ENCODE results near the gene SOS2. TPM values are rescaled to one million over a fixed set of nuclear protein-coding genes. Genes with fewer than 3 reads are reported as not detected.
A peak's percentile ranks its signal among the peaks of the same experiment; 100 is the strongest.

SOS2 gene
- polyA plus RNA-seq, 4 donors = 9.5 to 25.7 (median 21.7) TPM

DNA sequence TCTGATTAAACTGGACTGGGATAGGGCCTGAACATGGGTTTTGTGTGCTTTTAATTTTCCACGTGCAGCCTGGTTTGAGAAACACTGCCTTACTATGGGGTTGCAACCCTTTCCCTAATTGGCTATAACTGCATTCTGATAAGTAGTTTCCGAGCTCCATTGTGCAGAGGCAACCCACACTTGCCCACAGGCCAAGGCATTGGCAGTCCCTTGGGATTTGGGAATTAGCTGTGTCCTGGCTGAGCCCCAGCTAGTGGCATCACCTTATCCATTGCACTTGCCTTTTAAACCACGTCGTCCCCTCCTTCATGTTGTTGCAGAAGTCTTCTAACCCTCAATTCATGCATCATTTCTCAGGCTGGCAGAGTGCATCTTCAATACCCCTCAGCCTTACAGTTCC lies 125.2 kb downstream of the SOS2 start:
- no peak overlapping the region for H3K27ac ChIP-seq (ENCODE audit: low read depth in 1 of 3, low read length in 2 of 3)
- FAIRE-seq = no peak
- H3K9me3 ChIP-seq (ENCODE audit: control insufficient read depth in 2 of 2, insufficient read depth in 1 of 2, low read depth in 1 of 2, low read length in 1 of 2) = no peaks in the 10 kb centered on the region
- no peak overlapping the region for H3K4me3 ChIP-seq (ENCODE audit: low read depth in 1 of 3, low read length in 3 of 3)
- H3K4me1 ChIP-seq (ENCODE audit: control insufficient read depth in 3 of 3, insufficient read depth in 2 of 3, low read depth in 1 of 3, low read length in 2 of 3) = peaks cover 0 to 7% (median 0%) of the 10 kb centered on the region in 3 donors
- DNase-seq = no peak
- WGBS, 3 donors = 75 to 84% (median 82%) methylated on average over 4 of the region's 4 CpGs
- H3K36me3 ChIP-seq (ENCODE audit: control insufficient read depth in 3 of 3, insufficient read depth in 2 of 3, low read depth in 1 of 3, low read length in 3 of 3) = peaks cover 4 to 17% (median 7%) of the 10 kb centered on the region in 3 donors
- H3K27me3 ChIP-seq (ENCODE audit: control insufficient read depth in 3 of 3, insufficient read depth in 3 of 3, low read length in 3 of 3) = no peaks in the 10 kb centered on the region

DNA sequence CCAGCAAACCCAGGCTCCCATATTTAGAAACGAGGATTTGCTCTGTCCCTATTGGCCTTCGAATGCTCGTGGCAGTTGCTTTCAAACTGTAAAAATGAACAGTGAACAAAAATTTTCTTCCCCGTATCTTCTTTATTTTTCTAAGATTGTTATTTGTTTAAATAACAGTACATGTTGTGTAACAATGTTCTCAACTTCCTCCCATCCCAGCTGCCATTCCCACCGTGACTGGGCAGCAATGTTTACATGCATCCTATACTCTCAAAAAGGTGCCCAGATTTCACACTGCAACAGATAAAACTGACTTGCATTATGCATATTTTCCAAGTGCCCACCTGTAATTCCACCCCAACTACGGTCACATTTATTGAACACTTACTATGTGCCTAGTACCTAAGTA lies 127.8 kb downstream of the SOS2 start:
- DNase-seq (no peak), FAIRE-seq (no peak)
- Histone ChIP-seq H3K4me1 (ENCODE audit: control insufficient read depth in 3 of 3, insufficient read depth in 2 of 3, low read depth in 1 of 3, low read length in 2 of 3) (peaks cover 0 to 12% (median 2%) of the 10 kb centered on the region in 3 donors), H3K36me3 (ENCODE audit: control insufficient read depth in 3 of 3, insufficient read depth in 2 of 3, low read depth in 1 of 3, low read length in 3 of 3) (peaks cover 0 to 8% (median 3%) of the 10 kb centered on the region in 3 donors), H3K27me3 (ENCODE audit: control insufficient read depth in 3 of 3, insufficient read depth in 3 of 3, low read length in 3 of 3) (no peaks in the 10 kb centered on the region), H3K4me3 (ENCODE audit: low read depth in 1 of 3, low read length in 3 of 3) (no peak overlapping the region), H3K9me3 (ENCODE audit: control insufficient read depth in 2 of 2, insufficient read depth in 1 of 2, low read depth in 1 of 2, low read length in 1 of 2) (no peaks in the 10 kb centered on the region), H3K27ac (ENCODE audit: low read depth in 1 of 3, low read length in 2 of 3) (no peak overlapping the region)
- 89 to 98% (median 92%) methylated on average over 6 of the region's 6 CpGs for WGBS, 3 donors

DNA sequence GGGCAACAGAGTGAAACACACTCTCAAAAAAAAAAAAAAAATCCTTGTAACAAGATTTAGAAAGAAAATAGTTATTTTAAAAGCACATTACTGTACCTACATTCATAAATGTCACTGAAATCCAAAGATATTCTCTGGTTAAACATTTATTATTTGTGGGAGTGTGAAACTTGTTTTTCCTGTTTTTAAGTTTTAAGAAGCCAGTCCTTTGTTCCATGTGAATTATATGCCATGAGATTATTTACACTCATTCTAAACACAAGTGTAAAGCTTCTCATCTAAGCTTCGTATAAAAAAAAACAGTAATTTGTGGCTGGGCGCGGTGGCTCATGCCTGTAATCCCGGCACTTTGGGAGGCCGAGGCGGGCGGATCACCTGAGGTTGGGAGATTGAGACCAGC lies 130.0 kb downstream of the SOS2 start:
- DNase-seq (peak; percentile 30 to 37), FAIRE-seq (no peak)
- H3K9me3 ChIP-seq (ENCODE audit: control insufficient read depth in 2 of 2, insufficient read depth in 1 of 2, low read depth in 1 of 2, low read length in 1 of 2) = no peaks in the 10 kb centered on the region
- no peaks in the 10 kb centered on the region for H3K36me3 ChIP-seq (ENCODE audit: control insufficient read depth in 3 of 3, insufficient read depth in 2 of 3, low read depth in 1 of 3, low read length in 3 of 3)
- no peak overlapping the region for H3K4me3 ChIP-seq (ENCODE audit: low read depth in 1 of 3, low read length in 3 of 3)
- WGBS, 3 donors = 23 to 77% (median 44%) methylated on average over 7 of the region's 7 CpGs
- no peaks in the 10 kb centered on the region for H3K27me3 ChIP-seq (ENCODE audit: control insufficient read depth in 3 of 3, insufficient read depth in 3 of 3, low read length in 3 of 3)
- H3K27ac ChIP-seq (ENCODE audit: low read depth in 1 of 3, low read length in 2 of 3) = peak overlapping the region in 2 of 3 donors; percentile 15 to 44
- H3K4me1 ChIP-seq (ENCODE audit: control insufficient read depth in 3 of 3, insufficient read depth in 2 of 3, low read depth in 1 of 3, low read length in 2 of 3) = peaks cover 0 to 12% (median 2%) of the 10 kb centered on the region in 3 donors

DNA sequence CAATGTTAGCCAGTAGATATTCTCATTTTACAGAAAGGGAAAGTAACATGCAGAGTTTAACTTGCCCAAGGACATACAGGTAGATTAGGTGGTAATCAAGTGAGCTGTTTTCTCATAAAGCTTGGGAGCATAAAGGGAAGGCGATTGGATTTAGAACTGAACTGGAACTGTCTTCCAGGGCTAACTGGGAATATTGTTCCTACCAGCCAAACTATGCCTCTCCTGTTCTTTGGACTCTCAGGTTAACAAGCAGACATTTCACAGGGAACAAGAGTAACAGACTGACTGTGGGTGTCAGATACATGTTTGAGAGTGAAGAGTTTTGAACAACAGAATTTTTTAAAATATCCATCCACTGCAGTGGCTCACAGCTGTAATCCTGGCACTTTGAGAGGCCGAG lies 130.6 kb downstream of the SOS2 start:
- Histone ChIP-seq H3K36me3 (ENCODE audit: control insufficient read depth in 3 of 3, insufficient read depth in 2 of 3, low read depth in 1 of 3, low read length in 3 of 3) (no peaks in the 10 kb centered on the region), H3K27ac (ENCODE audit: low read depth in 1 of 3, low read length in 2 of 3) (peak overlapping the region in 2 of 3 donors; percentile 15 to 44), H3K4me1 (ENCODE audit: control insufficient read depth in 3 of 3, insufficient read depth in 2 of 3, low read depth in 1 of 3, low read length in 2 of 3) (peaks cover 0 to 12% (median 2%) of the 10 kb centered on the region in 3 donors), H3K4me3 (ENCODE audit: low read depth in 1 of 3, low read length in 3 of 3) (no peak overlapping the region), H3K27me3 (ENCODE audit: control insufficient read depth in 3 of 3, insufficient read depth in 3 of 3, low read length in 3 of 3) (no peaks in the 10 kb centered on the region), H3K9me3 (ENCODE audit: control insufficient read depth in 2 of 2, insufficient read depth in 1 of 2, low read depth in 1 of 2, low read length in 1 of 2) (no peaks in the 10 kb centered on the region)
- 32 to 72% (median 44%) methylated on average over 2 of the region's 2 CpGs for WGBS, 3 donors
- DNase-seq (peak; percentile 32 to 69), FAIRE-seq (no peak)

DNA sequence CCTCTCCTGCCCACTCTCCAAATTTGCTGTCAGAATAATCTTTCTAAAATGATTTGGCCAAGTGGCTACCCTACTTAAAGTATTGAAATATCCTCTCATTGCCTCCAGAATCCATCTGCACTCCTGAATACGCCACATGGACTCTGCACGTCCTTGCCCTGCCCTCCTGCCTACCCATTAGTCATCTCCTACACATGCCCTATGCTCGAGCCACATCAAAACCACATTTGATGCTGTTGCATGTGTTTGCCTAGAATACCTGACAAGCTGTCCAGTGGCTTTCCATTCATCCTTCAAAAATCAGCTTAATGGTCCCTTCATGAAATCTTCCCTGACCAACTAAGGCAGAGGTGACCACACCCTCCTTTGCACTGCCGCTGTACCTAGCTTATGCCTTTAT lies 132.0 kb downstream of the SOS2 start:
- FAIRE-seq (no peak), DNase-seq (peak in 1 of 2 donors; percentile 89)
- H3K4me3 ChIP-seq (ENCODE audit: low read depth in 1 of 3, low read length in 3 of 3) = no peak overlapping the region
- H3K27ac ChIP-seq (ENCODE audit: low read depth in 1 of 3, low read length in 2 of 3) = no peak overlapping the region
- H3K9me3 ChIP-seq (ENCODE audit: control insufficient read depth in 2 of 2, insufficient read depth in 1 of 2, low read depth in 1 of 2, low read length in 1 of 2) = no peaks in the 10 kb centered on the region
- no peaks in the 10 kb centered on the region for H3K27me3 ChIP-seq (ENCODE audit: control insufficient read depth in 3 of 3, insufficient read depth in 3 of 3, low read length in 3 of 3)
- WGBS, 3 donors = 29 to 57% (median 46%) methylated on average over 4 of the region's 4 CpGs
- peaks cover 0 to 10% (median 2%) of the 10 kb centered on the region in 3 donors for H3K4me1 ChIP-seq (ENCODE audit: control insufficient read depth in 3 of 3, insufficient read depth in 2 of 3, low read depth in 1 of 3, low read length in 2 of 3)
- H3K36me3 ChIP-seq (ENCODE audit: control insufficient read depth in 3 of 3, insufficient read depth in 2 of 3, low read depth in 1 of 3, low read length in 3 of 3) = no peaks in the 10 kb centered on the region

DNA sequence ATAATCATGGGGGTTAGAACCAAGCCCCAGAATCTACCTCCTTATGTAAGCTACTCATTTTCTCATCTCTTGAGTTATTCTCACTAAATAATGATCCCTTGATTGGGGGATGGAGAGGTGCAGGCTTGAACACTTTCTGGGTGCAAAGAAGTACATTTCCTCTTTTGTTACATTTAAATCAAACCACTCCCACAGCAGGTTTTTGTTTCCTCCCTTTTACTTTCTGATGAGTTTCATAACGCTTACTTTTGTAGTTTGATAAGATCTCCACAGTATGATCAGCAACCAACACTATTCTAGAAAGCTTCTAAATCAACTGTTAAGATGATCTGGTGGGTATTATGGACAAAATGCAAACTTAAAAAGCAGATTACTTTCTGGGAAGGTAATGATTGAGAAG lies 135.5 kb downstream of the SOS2 start:
- peaks cover 0 to 2% (median 2%) of the 10 kb centered on the region in 3 donors for H3K4me1 ChIP-seq (ENCODE audit: control insufficient read depth in 3 of 3, insufficient read depth in 2 of 3, low read depth in 1 of 3, low read length in 2 of 3)
- no peaks in the 10 kb centered on the region for H3K27me3 ChIP-seq (ENCODE audit: control insufficient read depth in 3 of 3, insufficient read depth in 3 of 3, low read length in 3 of 3)
- no peak for FAIRE-seq
- H3K27ac ChIP-seq (ENCODE audit: low read depth in 1 of 3, low read length in 2 of 3) = no peak overlapping the region
- H3K9me3 ChIP-seq (ENCODE audit: control insufficient read depth in 2 of 2, insufficient read depth in 1 of 2, low read depth in 1 of 2, low read length in 1 of 2) = no peaks in the 10 kb centered on the region
- H3K36me3 ChIP-seq (ENCODE audit: control insufficient read depth in 3 of 3, insufficient read depth in 2 of 3, low read depth in 1 of 3, low read length in 3 of 3) = no peaks in the 10 kb centered on the region
- WGBS, 3 donors = 40 to 55% (median 51%) methylated on average over 1 of the region's 1 CpG
- peak in 1 of 2 donors; percentile 20 for DNase-seq
- H3K4me3 ChIP-seq (ENCODE audit: low read depth in 1 of 3, low read length in 3 of 3) = no peak overlapping the region

DNA sequence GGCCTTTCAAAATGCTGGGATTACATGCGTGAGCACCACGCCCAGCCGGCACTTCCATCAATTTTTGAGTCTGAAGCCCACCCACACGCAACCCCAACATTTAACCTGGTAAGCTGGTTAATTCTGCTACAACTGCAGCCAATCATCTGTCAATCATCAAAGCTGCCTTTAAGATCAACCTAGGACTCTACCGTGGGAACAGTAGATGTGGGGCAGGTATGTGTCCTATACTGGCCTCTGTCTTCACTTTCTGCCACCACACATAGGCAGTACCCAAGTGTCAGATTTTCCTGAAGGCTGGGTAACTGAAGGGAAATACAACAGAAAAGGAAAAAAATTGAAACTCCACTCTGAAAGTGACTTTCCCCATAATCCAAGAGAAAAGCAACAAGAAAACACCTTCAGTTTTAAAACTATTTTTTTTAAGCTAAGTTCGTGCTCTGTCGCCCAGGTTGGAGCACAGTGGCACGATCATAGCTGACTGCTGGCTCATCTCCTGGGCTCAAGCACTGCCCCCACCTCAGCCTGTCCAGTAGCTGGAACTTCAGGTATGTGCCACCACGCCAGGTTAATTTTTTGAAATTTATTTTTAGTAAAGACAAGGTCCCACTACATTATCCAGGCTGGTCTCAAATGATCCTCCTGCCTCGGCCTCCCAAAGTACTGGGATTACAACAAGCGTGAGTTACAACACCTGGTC lies 137.2 kb downstream of the SOS2 start:
- Histone ChIP-seq H3K36me3 (ENCODE audit: control insufficient read depth in 3 of 3, insufficient read depth in 2 of 3, low read depth in 1 of 3, low read length in 3 of 3) (no peaks in the 10 kb centered on the region), H3K4me3 (ENCODE audit: low read depth in 1 of 3, low read length in 3 of 3) (no peak overlapping the region), H3K27ac (ENCODE audit: low read depth in 1 of 3, low read length in 2 of 3) (no peak overlapping the region), H3K27me3 (ENCODE audit: control insufficient read depth in 3 of 3, insufficient read depth in 3 of 3, low read length in 3 of 3) (no peaks in the 10 kb centered on the region), H3K9me3 (ENCODE audit: control insufficient read depth in 2 of 2, insufficient read depth in 1 of 2, low read depth in 1 of 2, low read length in 1 of 2) (no peaks in the 10 kb centered on the region), H3K4me1 (ENCODE audit: control insufficient read depth in 3 of 3, insufficient read depth in 2 of 3, low read depth in 1 of 3, low read length in 2 of 3) (no peaks in the 10 kb centered on the region)
- no peak for FAIRE-seq
- 92 to 94% (median 94%) methylated on average over 11 of the region's 11 CpGs for WGBS, 3 donors
- DNase-seq = no peak

DNA sequence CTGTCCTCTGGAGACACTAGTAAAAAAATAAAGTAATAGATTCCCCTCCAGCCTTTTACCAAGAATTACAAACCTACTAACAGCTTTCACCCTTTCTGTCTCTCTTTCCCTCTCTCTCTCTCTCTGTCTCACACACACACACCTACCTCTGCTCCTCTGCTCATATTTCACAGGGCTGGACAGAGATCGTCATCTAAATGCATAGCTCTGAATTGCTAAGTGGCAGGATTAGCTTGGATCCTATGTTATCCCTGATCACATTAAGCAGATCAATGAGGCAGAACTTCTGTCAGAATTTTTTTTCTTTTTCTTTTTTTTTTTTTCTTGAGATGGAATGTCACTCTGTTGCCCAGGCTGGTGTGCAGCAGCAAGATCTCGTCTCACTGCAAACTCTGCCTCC lies 137.9 kb downstream of the SOS2 start:
- DNase-seq = no peak
- 44 to 80% (median 69%) methylated on average over 2 of the region's 2 CpGs for WGBS, 3 donors
- Histone ChIP-seq H3K9me3 (ENCODE audit: control insufficient read depth in 2 of 2, insufficient read depth in 1 of 2, low read depth in 1 of 2, low read length in 1 of 2) (no peaks in the 10 kb centered on the region), H3K27ac (ENCODE audit: low read depth in 1 of 3, low read length in 2 of 3) (no peak overlapping the region), H3K4me1 (ENCODE audit: control insufficient read depth in 3 of 3, insufficient read depth in 2 of 3, low read depth in 1 of 3, low read length in 2 of 3) (no peaks in the 10 kb centered on the region), H3K36me3 (ENCODE audit: control insufficient read depth in 3 of 3, insufficient read depth in 2 of 3, low read depth in 1 of 3, low read length in 3 of 3) (peaks cover 0 to 2% (median 0%) of the 10 kb centered on the region in 3 donors), H3K4me3 (ENCODE audit: low read depth in 1 of 3, low read length in 3 of 3) (no peak overlapping the region), H3K27me3 (ENCODE audit: control insufficient read depth in 3 of 3, insufficient read depth in 3 of 3, low read length in 3 of 3) (no peaks in the 10 kb centered on the region)
- FAIRE-seq = no peak
